Measurements from ENCODE around the gene SNX7.

SNX7 gene

GRCh38 chr1:98661544-98662355 is at the start of gene SNX7:
TSS of gene SNX7 (plus strand) at chr1:98661721. CDS start at chr1:98661732, 11 bp downstream.
- peak; percentile 97 for ATAC-seq
- TF ChIP-seq BACH2 (CRISPR knock-in tag; IDR thresholded peaks at IDR 0.05; ENCODE audit: borderline replicate concordance) (no peak), OSR1 (CRISPR knock-in tag; IDR thresholded peaks at IDR 0.05) (no peak), PPARA (CRISPR knock-in tag; IDR thresholded peaks at IDR 0.05; ENCODE audit: borderline replicate concordance) (no peak), CSDC2 (CRISPR knock-in tag; IDR thresholded peaks at IDR 0.05) (no peak), CSRNP3 (CRISPR knock-in tag; IDR thresholded peaks at IDR 0.05) (no peak), GLIS3 (CRISPR knock-in tag; IDR thresholded peaks at IDR 0.05) (no peak), RARB (CRISPR knock-in tag; IDR thresholded peaks at IDR 0.05) (no peak), ZNF8 (CRISPR knock-in tag; IDR thresholded peaks at IDR 0.05) (no peak), TCF4 (CRISPR knock-in tag; IDR thresholded peaks at IDR 0.05; ENCODE audit: borderline replicate concordance) (no peak), POU6F1 (CRISPR knock-in tag; IDR thresholded peaks at IDR 0.05; ENCODE audit: borderline replicate concordance, low read depth) (no peak), PATZ1 (CRISPR knock-in tag; IDR thresholded peaks at IDR 0.05; ENCODE audit: borderline replicate concordance) (no peak), TSHZ2 (CRISPR knock-in tag; IDR thresholded peaks at IDR 0.05) (no peak), ZFP3 (CRISPR knock-in tag; IDR thresholded peaks at IDR 0.05) (no peak), SNAI2 (CRISPR knock-in tag; IDR thresholded peaks at IDR 0.05) (no peak), ARNTL (CRISPR knock-in tag; IDR thresholded peaks at IDR 0.05; ENCODE audit: borderline replicate concordance, low read depth) (no peak), ISL1 (CRISPR knock-in tag; IDR thresholded peaks at IDR 0.05) (no peak), CREB5 (CRISPR knock-in tag; IDR thresholded peaks at IDR 0.05; ENCODE audit: low read depth) (no peak), ZNF565 (CRISPR knock-in tag; conservative IDR thresholded peaks at IDR 0.05; ENCODE audit: low read depth) (no peak)

- TF ChIP-seq TOX (CRISPR knock-in tag; IDR thresholded peaks at IDR 0.05; ENCODE audit: borderline replicate concordance) (no peak), ESRRG (CRISPR knock-in tag; IDR thresholded peaks at IDR 0.05) (no peak)
- no peak for ATAC-seq
These were observed 24.2 kb upstream of the SNX7 start for GRCh38 chr1:98637316-98637715.

GRCh38 chr1:98638185-98638584 is 23.3 kb upstream of the SNX7 start:
- no peak for TF ChIP-seq ZFP3 (CRISPR knock-in tag; IDR thresholded peaks at IDR 0.05)
- no peak for TF ChIP-seq ZNF70 (CRISPR knock-in tag; IDR thresholded peaks at IDR 0.05)
- TF ChIP-seq PATZ1 (CRISPR knock-in tag; IDR thresholded peaks at IDR 0.05; ENCODE audit: borderline replicate concordance): no peak
- no peak for TF ChIP-seq CSDC2 (CRISPR knock-in tag; IDR thresholded peaks at IDR 0.05)
- no peak for TF ChIP-seq ZFP30 (CRISPR knock-in tag; IDR thresholded peaks at IDR 0.05)
- no peak for TF ChIP-seq POU6F1 (CRISPR knock-in tag; IDR thresholded peaks at IDR 0.05; ENCODE audit: borderline replicate concordance, low read depth)
- no peak for TF ChIP-seq ISL1 (CRISPR knock-in tag; IDR thresholded peaks at IDR 0.05)
- no peak for TF ChIP-seq SNAI2 (CRISPR knock-in tag; IDR thresholded peaks at IDR 0.05)
- TF ChIP-seq ZNF8 (CRISPR knock-in tag; IDR thresholded peaks at IDR 0.05): no peak
- TF ChIP-seq RARB (CRISPR knock-in tag; IDR thresholded peaks at IDR 0.05): no peak
- TF ChIP-seq TCF4 (CRISPR knock-in tag; IDR thresholded peaks at IDR 0.05; ENCODE audit: borderline replicate concordance): no peak
- no peak for TF ChIP-seq TOX (CRISPR knock-in tag; IDR thresholded peaks at IDR 0.05; ENCODE audit: borderline replicate concordance)
- no peak for TF ChIP-seq ARNTL (CRISPR knock-in tag; IDR thresholded peaks at IDR 0.05; ENCODE audit: borderline replicate concordance, low read depth)
- no peak for ATAC-seq
